IMR-90 (cell line): ENCODE measurements around the gene CDKN3. TPM values are rescaled to one million over a fixed set of nuclear protein-coding genes. Genes with fewer than 3 reads are reported as not detected.

Source experiments
- ATAC-seq: fragments of 200-7000 bp; cut with Tn5 transposase; 2 replicates; pipeline ENCODE4 v1.9.1; 2020; ENCODE audit warnings: low read depth, mild to moderate bottlenecking, moderate library complexity
- BruUV-seq: library from RNA; stranded (reverse); fragments of 400-500 nt; replicated peaks from 2 replicates; lab custom pipeline; 2021; lab: Mats Ljungman, UMichigan
- CTCF ChIA-PET: fragments of 300-600 bp; formaldehyde crosslinking; extraction: SDS; loops from one replicate; lab custom pipeline; 2021; ENCODE audit warnings: antibody characterized with exemption; lab: Yijun Ruan, JAX
- POLR2A ChIA-PET: fragments of 300-600 bp; sonication (Branson Sonifier 250); formaldehyde crosslinking; loops from one replicate; lab custom pipeline; 2022; ENCODE audit warnings: antibody characterized with exemption; ENCODE audit not compliant: unreplicated experiment; lab: Charles Lee
- DNase-seq: peaks from one replicate; pipeline ENCODE4 v3.0.0; 2013
- H2AFZ ChIP-seq: replicated peaks from 2 replicates; pipeline ENCODE3; 2013; ENCODE audit warnings: low read length, mild to moderate bottlenecking; ENCODE audit not compliant: poor library complexity
- H2AK5ac ChIP-seq: 2 replicates; pipeline ENCODE4 v1.6.1; 2013; ENCODE audit warnings: low read depth, low read length, inconsistent platforms
- H2AK9ac ChIP-seq: replicated peaks from 2 replicates; pipeline ENCODE3; 2013; ENCODE audit warnings: mild to moderate bottlenecking, low read depth, low read length, moderate library complexity; ENCODE audit not compliant: poor library complexity
- H2BK120ac ChIP-seq: 2 replicates; pipeline ENCODE4 v1.6.1; 2013; ENCODE audit warnings: low read depth, low read length, inconsistent platforms
- H2BK15ac ChIP-seq: 3 replicates; pipeline ENCODE4 v1.6.1; 2013; ENCODE audit warnings: low read depth, low read length, inconsistent platforms
- H2BK20ac ChIP-seq: 2 replicates; pipeline ENCODE4 v1.6.1; 2013; ENCODE audit warnings: low read depth, mild to moderate bottlenecking, inconsistent platforms, low read length, moderate library complexity
- H2BK5ac ChIP-seq: 2 replicates; pipeline ENCODE4 v1.6.1; 2013; ENCODE audit warnings: mild to moderate bottlenecking, low read depth, low read length, inconsistent platforms; ENCODE audit not compliant: poor library complexity, severe bottlenecking
- H3K14ac ChIP-seq: replicated peaks from 2 replicates; pipeline ENCODE4 v1.6.1; 2013; ENCODE audit warnings: low read depth, low read length, inconsistent platforms
- H3K18ac ChIP-seq: 2 replicates; pipeline ENCODE4 v1.6.1; 2013; ENCODE audit warnings: low read depth, low read length, control low read depth
- H3K23ac ChIP-seq: 2 replicates; pipeline ENCODE4 v1.6.1; 2013; ENCODE audit warnings: low read depth, low read length, inconsistent platforms
- H3K27ac ChIP-seq: 2 replicates; pipeline ENCODE4 v1.5.1; 2013; ENCODE audit warnings: mild to moderate bottlenecking, control low read depth, low read length; ENCODE audit not compliant: insufficient read depth
- H3K27me3 ChIP-seq: 2 replicates; pipeline ENCODE4 v1.6.1; 2013; ENCODE audit warnings: low read length; ENCODE audit not compliant: control insufficient read depth, insufficient read depth
- H3K36me3 ChIP-seq: 2 replicates; pipeline ENCODE4 v1.6.1; 2013; ENCODE audit warnings: low read length, mixed read lengths; ENCODE audit not compliant: control insufficient read depth, insufficient read depth
- H3K4ac ChIP-seq: 2 replicates; pipeline ENCODE4 v1.6.1; 2013; ENCODE audit warnings: low read depth, low read length, inconsistent platforms
- H3K4me1 ChIP-seq: 2 replicates; pipeline ENCODE4 v1.6.1; 2013; ENCODE audit warnings: low read length, mixed read lengths; ENCODE audit not compliant: control insufficient read depth, insufficient read depth
- H3K4me2 ChIP-seq: 2 replicates; pipeline ENCODE4 v1.6.1; 2013; ENCODE audit warnings: low read depth, mild to moderate bottlenecking, control low read depth, low read length, moderate library complexity
- H3K4me3 ChIP-seq: 2 replicates; pipeline ENCODE4 v1.5.1; 2013; ENCODE audit warnings: low read depth, mild to moderate bottlenecking, control low read depth, low read length, moderate library complexity; ENCODE audit not compliant: insufficient read depth
- H3K56ac ChIP-seq: 2 replicates; pipeline ENCODE4 v1.6.1; 2013; ENCODE audit warnings: low read length, inconsistent platforms; ENCODE audit not compliant: insufficient read depth; ENCODE audit errors: extremely low read depth
- H3K79me1 ChIP-seq, 2 experiments: 2 replicates each; pipeline ENCODE4 v1.6.1; 2013; ENCODE audit warnings: low read length in 2 of 2, inconsistent platforms in 1 of 2, low read depth in 1 of 2
- H3K9ac ChIP-seq: 2 replicates; pipeline ENCODE4 v1.6.1; 2013; ENCODE audit warnings: low read depth, low read length, control low read depth
- H3K9me1 ChIP-seq: 2 replicates; pipeline ENCODE4 v1.6.1; 2013; ENCODE audit warnings: low read length, inconsistent platforms; ENCODE audit not compliant: insufficient read depth
- H3K9me3 ChIP-seq: 2 replicates; pipeline ENCODE4 v1.6.1; 2013; ENCODE audit warnings: low read length; ENCODE audit not compliant: control insufficient read depth, insufficient read depth
- H4K20me1 ChIP-seq: 2 replicates; pipeline ENCODE4 v1.6.1; 2013; ENCODE audit warnings: low read length, inconsistent platforms; ENCODE audit not compliant: insufficient read depth
- H4K5ac ChIP-seq: 2 replicates; pipeline ENCODE4 v1.6.1; 2013; ENCODE audit warnings: mild to moderate bottlenecking, low read depth, low read length, control low read depth
- H4K8ac ChIP-seq, 2 experiments: 2 replicates each; pipeline ENCODE4 v1.6.1; 2013; ENCODE audit warnings: low read depth in 2 of 2, low read length in 2 of 2, control low read depth in 1 of 2, inconsistent platforms in 1 of 2
- H4K91ac ChIP-seq: 2 replicates; pipeline ENCODE4 v1.6.1; 2013; ENCODE audit warnings: low read depth, low read length, inconsistent platforms; ENCODE audit not compliant: insufficient read depth
- CEBPB ChIP-seq: IDR thresholded peaks from 2 replicates; pipeline ENCODE4 v1.6.1; 2012; ENCODE audit warnings: low read depth, low read length, improper control_type of control experiment
- CTCF ChIP-seq: conservative IDR thresholded peaks from 2 replicates; pipeline ENCODE4 v1.5.1; 2012; ENCODE audit warnings: mild to moderate bottlenecking, low read depth, low read length, improper control_type of control experiment
- FOS ChIP-seq: fragments of 150-350 bp; IDR thresholded peaks from 2 replicates; pipeline ENCODE4 v1.6.1; 2016; ENCODE audit warnings: low read depth, low read length
- MAFK ChIP-seq: IDR thresholded peaks from 2 replicates; pipeline ENCODE4 v1.6.1; 2012; ENCODE audit warnings: low read depth, low read length, improper control_type of control experiment
- MXI1 ChIP-seq: IDR thresholded peaks from 2 replicates; pipeline ENCODE4 v1.6.1; 2012; ENCODE audit warnings: low read depth, mild to moderate bottlenecking, low read length, moderate library complexity, borderline replicate concordance
- RAD21 ChIP-seq: IDR thresholded peaks from 2 replicates; pipeline ENCODE4 v1.6.1; 2012; ENCODE audit warnings: low read length, improper control_type of control experiment
- RCOR1 ChIP-seq: IDR thresholded peaks from 2 replicates; pipeline ENCODE4 v1.6.1; 2012; ENCODE audit warnings: mild to moderate bottlenecking, low read length, improper control_type of control experiment; ENCODE audit not compliant: insufficient replicate concordance
- SMC3 ChIP-seq: fragments of 150-350 bp; IDR thresholded peaks from 2 replicates; pipeline ENCODE4 v1.6.1; 2016; ENCODE audit warnings: low read depth, mild to moderate bottlenecking, antibody characterized with exemption, low read length, moderate library complexity
- WGBS, 2 experiments: methylation state at CpG; one replicate each; pipeline versions ENCODE4 v1.1.5 to v1.1.7; 2013; ENCODE audit warnings: missing lambda C conversion rate in 2 of 2; ENCODE audit not compliant: insufficient read length in 1 of 2; ENCODE audit errors: extremely low coverage in 2 of 2; 5-methylcytosine and 5-hydroxymethylcytosine counted together
- dilution Hi-C: fragments of 300-500 bp; cut with HindIII; formaldehyde crosslinking; loops from one replicate; pipeline ENCODE4 v1.14.3; 2018; ENCODE audit warnings: low sequenced_read_pairs; ENCODE audit not compliant: unreplicated experiment
- in situ Hi-C: fragments of 300-500 bp; cut with MboI; formaldehyde crosslinking; loops from 3 replicates; pipeline ENCODE4 v1.14.3; 2019; ENCODE audit warnings: low sequenced_read_pairs, inconsistent platforms, mixed read lengths
- intact Hi-C: fragments of 100-400 bp; cut with micrococcal nuclease; formaldehyde crosslinking; loops from 2 replicates; pipeline ENCODE4 v1.10.0; 2022
- polyA plus RNA-seq, 3 experiments: library from polyadenylated mRNA; depleted of rRNA; stranded (reverse); fragments of >200 nt; gene quantifications; 2 replicates each; pipeline ENCODE4 v1.2.3, GENCODE V29; 2012; ENCODE audit warnings: low replicate concordance in 1 of 3
- total RNA-seq: library from RNA; depleted of rRNA; stranded (reverse); fragments of >200 nt; gene quantifications from 2 replicates; pipeline ENCODE4 v1.2.3, GENCODE V29; 2012
- TF ChIP-seq, protein P1 (sequence below): fragments of 150-350 bp; IDR thresholded peaks from 2 replicates; pipeline ENCODE4 v1.6.1; 2016; ENCODE audit warnings: low read depth, mild to moderate bottlenecking, low read length, moderate library complexity, borderline replicate concordance

The CDKN3 gene
- total and polyA plus RNA-seq, 2 of the 4 experiments (the other 2 are of a cell fraction): 38.9 to 48.9 TPM

- TF ChIP-seq FOS: no peak
These were observed 26.2 kb upstream of the CDKN3 start (continued) for GRCh38 chr14:54370323-54371198.

DNA sequence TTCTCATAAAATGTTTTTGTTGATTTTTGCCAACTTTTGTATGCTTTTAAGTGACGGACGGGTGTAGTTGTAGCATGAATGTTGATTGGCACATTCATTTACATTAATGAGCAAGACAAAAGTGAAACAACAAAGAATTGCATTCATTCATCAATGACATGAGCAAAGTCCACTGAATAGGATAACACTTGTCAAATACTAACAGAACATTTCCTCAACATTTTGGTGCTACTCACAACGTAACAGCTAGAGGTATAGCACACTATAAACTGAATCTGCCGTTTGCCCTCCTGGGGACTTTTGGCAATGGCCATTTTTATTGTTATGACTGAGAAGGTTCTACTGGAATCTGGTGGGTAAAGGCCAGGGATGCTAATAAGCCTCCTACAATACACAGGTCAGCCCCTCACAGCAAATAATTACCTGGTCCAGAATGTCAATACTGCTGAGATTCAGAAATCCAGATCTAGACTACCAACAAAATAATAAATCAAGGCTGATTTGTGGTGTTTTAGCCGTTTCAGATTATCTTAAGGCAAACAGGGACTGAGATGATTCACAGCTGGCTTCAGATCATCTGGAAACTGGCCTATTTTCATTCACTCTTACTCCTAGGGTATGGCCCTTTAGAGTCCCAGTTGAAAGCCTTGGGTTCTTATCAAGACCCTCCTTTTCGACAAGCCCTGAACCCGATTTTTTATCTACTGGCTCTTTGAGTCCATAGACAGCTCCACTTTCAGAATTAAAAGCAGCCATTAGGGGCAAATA is 22.5 kb upstream of the CDKN3 start:
- no peak overlapping the region for H3K9ac ChIP-seq
- peaks cover 21% of the 10 kb centered on the region for H3K27me3 ChIP-seq
- DNase-seq (peak; percentile 53), ATAC-seq (peak; percentile 79)
- no peak overlapping the region for H4K8ac ChIP-seq
- H3K4me1 ChIP-seq: peaks cover 2% of the 10 kb centered on the region; the same call in 1 of the 2 replicates
- no peak overlapping the region for H2BK120ac ChIP-seq
- no peak overlapping the region for H3K18ac ChIP-seq
- H3K56ac ChIP-seq: no peak overlapping the region
- H2BK15ac ChIP-seq: no peak overlapping the region
- H3K9me3 ChIP-seq: no peaks in the 10 kb centered on the region; the same call in 1 of the 2 replicates
- H3K4me2 ChIP-seq: no peak overlapping the region
- H4K5ac ChIP-seq: no peak overlapping the region
- BruUV-seq: no TSS peak
- no peak overlapping the region for H2BK20ac ChIP-seq
- no peak overlapping the region for H3K27ac ChIP-seq
- H2AFZ ChIP-seq: no peak overlapping the region
- H3K4ac ChIP-seq: no peak overlapping the region
- no peaks in the 10 kb centered on the region for H4K20me1 ChIP-seq
- no peak overlapping the region for H2AK5ac ChIP-seq
- intact Hi-C loops: no loop called here
- ChIA-PET POLR2A (no interaction called here), CTCF (no interaction called here)
- no peaks in the 10 kb centered on the region for H3K36me3 ChIP-seq
- TF ChIP-seq RAD21 (no peak), CTCF (no peak), SMC3 (no peak), CEBPB (no peak), FOS (no peak), MAFK (no peak), RCOR1 (no peak), MXI1 (no peak)
- TF ChIP-seq, protein P1, sequence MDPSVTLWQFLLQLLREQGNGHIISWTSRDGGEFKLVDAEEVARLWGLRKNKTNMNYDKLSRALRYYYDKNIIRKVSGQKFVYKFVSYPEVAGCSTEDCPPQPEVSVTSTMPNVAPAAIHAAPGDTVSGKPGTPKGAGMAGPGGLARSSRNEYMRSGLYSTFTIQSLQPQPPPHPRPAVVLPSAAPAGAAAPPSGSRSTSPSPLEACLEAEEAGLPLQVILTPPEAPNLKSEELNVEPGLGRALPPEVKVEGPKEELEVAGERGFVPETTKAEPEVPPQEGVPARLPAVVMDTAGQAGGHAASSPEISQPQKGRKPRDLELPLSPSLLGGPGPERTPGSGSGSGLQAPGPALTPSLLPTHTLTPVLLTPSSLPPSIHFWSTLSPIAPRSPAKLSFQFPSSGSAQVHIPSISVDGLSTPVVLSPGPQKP: no peak
- no peaks in the 10 kb centered on the region for H3K79me1 ChIP-seq
- dilution Hi-C loops: no loop called here
- H4K91ac ChIP-seq: no peak overlapping the region
- H2AK9ac ChIP-seq: no peak overlapping the region
- no peak overlapping the region for H3K14ac ChIP-seq
- no peaks in the 10 kb centered on the region for H3K9me1 ChIP-seq
- no peak overlapping the region for H3K4me3 ChIP-seq
- 36% methylated on average over 2 of the region's 7 CpGs; no CpG with 5 or more reads in 1 of the 2 experiments for WGBS, 2 experiments
- no peak overlapping the region for H3K23ac ChIP-seq
- no peak overlapping the region for H2BK5ac ChIP-seq
- in situ Hi-C loops: no loop called here
